ENCODE data around the gene TRIM4. TPM values are rescaled to one million over a fixed set of nuclear protein-coding genes. Genes with fewer than 3 reads are reported as not detected.
"Not testable (repeated sequence)": the region's sequence is repeated elsewhere in the genome, so short reads cannot be mapped to it uniquely, and the experiment has no call there.

Gene TRIM4
- total RNA-seq, 2 donors from 2014 or later: 14.7 to 22.9 TPM

DNA sequence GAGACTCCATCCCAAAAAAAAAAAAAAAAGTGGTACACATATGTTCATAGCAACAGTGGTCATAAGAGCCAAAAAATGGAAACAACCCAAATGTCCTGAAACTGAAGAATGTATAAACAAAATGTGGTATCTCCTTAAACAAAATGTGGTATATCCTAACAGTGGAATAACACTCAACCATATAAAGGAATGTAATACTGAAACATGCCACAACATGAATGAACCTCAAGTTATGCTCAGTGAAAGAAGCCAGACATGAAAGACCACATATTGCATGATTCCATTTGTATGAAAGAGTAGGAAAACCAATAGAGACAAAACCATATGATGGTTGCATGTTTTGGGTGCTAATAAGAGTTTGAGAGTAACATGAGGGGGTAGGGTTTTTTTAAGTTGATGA is 7.0 kb upstream of the TRIM4 start:
- DNase-seq (ENCODE audit: low spot score): no peak
- intact Hi-C loops (cut with DNase I): no loop called here

DNA sequence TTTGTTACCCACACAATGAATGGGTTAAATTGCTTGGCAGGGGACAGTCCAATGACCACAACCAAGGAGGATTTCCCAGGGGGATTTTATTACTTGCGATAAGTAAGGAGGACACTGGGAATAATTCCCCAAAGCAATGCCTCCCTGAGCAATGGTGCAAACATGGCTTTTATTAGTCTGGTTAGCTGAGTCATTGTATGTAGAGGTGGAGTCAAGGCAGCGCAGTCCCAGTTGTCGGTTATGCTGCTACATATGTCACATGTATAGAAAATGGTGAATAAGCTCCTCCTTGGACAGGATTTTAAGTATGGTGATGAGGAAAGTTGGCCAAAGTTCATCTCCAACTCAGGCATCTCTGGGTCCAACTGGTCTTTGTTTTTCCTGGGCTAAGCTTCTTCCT is 3.9 kb upstream of the TRIM4 start:
- no peak for DNase-seq (ENCODE audit: low spot score)
- intact Hi-C loops (cut with DNase I): no loop called here

DNA sequence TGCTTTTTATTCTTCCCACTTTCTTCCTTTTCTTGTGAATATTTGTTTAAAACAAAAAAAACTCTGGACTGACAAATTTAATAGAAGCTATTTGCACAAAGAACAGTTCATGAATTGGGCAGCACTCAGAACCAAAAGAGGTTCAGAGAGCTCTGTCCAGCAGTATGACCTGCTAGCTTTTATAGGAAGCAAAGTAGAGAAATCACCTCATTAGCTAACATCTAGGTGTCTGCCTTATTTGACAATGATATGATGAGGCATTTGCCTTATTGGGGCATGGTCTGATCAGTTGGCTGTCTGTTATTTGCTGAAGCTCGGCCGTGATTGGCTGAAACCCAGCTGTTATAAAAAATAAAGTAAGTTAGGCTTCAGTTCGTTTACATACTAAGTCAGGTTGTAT is 819 bp upstream of the TRIM4 start:
- no peak for DNase-seq (ENCODE audit: low spot score)
- intact Hi-C loops (cut with DNase I): no loop called here

DNA sequence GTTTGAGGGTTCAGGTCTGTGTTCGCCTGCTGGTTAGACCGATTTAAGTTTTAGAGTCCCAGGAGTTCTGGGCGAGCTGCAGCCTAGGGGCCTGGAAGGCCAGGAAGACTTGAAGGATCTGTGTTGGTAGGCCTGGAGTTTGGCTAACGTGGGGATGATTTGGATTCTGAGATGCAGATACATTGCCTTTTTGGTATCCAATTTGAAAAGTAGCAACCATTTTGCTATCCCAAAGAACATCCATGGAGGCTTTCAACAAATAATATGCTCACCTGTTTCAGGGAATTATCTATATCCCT is 433 bp upstream of the TRIM4 start:
- intact Hi-C loops (cut with DNase I): loop anchor here in 1 of 2 donors (10.0 kb wide), 1 partner anchor 65 kb away; no protein-coding TSS in a partner anchor
- no peak for DNase-seq (ENCODE audit: low spot score)

DNA sequence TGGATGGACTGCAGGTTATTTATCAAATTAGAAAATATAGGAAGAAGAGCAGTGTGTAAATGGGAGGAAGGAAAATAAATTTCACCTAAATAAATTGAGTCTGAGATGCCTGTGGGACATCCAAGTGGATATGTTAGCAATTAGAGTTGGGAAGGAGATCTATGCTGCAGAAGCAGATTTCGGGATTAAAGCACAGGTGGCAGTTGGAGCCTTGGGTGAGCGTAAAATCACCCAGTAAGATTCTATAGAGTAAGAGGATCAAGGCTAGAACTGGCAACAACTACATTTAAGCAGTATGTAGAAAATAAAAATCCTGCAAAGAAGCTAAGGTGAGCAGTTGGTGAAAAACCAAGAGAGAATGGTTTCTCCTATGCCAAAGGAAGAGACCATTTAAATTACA is 8.4 kb downstream of the TRIM4 start:
- DNase-seq (ENCODE audit: low spot score): no peak
- intact Hi-C loops (cut with DNase I): loop anchor here in 1 of 2 donors (10.0 kb wide), 1 partner anchor 74 kb away; no protein-coding TSS in a partner anchor

DNA sequence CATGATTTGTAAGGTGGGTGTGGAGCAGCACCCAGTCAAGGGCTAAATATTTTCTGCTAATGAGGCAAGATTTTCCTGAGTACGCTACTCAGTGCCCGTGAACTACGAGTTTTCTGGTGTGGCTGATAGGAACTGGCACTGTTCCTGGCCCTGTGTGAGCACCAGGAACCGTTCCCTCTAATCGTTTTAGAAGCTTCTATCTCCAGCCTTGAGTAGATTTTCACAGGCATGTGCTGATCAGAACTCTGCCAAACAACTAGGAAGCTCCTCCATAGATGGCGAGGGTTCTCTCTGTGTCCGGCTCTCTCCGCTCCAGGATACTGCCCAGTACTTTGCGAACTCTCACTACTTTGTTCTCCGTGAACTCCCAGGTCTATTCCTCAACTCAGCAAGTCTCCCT is 17.7 kb downstream of the TRIM4 start:
- intact Hi-C loops (cut with DNase I): no loop called here
- DNase-seq (ENCODE audit: low spot score): no peak

DNA sequence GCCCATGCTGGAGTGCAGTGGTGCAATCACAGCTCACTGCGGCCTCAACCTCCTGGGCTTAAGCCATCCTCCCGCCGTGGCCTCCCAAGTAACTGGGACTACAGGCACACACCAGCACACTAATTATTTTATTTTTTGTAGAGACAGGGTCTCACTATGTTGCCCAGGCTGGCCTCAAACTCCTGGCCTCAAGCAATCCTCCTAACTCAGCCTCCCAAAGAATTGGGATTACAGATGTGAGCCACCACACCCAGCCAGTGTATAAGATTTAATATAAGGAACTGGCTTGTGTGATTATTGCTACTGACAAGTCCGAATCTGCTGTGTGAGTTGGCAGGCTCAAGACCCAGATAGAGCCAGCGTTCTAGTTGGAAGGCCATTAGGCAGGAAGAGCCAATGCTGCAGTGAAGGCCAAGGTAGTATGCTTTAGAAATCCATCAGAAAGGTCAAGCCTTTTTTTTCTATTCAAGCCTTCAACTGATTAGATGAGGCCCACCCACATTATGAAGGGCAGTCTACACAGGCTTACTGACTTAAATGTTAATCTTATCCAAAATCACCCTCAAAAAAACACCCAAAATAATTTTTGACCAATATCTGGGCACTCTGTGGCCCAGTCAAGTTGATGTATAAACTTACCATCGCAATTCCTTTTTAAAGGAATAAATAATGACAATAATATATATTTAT is 19.4 kb downstream of the TRIM4 start:
- no peak for DNase-seq (ENCODE audit: low spot score)
- intact Hi-C loops (cut with DNase I): no loop called here

DNA sequence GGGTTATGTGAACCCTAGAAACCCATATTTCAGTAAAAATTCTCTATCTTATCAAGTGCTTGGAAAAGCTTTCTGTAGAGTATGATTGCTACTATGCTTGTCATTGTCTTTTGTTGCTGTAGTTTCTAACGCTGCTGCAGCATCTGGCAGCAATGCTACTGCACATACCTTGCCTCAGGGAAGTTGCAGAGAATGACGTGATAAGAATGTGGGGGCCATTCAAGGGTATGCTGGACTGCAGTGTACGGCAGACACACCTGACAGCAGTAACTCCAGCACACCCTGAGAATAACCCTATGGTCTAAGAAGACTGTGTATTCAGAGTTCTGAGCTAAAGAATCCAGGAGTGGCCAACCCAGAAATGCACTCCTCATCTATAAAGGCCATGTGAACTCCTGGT is 20.5 kb downstream of the TRIM4 start:
- DNase-seq (ENCODE audit: low spot score): no peak
- intact Hi-C loops (cut with DNase I): no loop called here

DNA sequence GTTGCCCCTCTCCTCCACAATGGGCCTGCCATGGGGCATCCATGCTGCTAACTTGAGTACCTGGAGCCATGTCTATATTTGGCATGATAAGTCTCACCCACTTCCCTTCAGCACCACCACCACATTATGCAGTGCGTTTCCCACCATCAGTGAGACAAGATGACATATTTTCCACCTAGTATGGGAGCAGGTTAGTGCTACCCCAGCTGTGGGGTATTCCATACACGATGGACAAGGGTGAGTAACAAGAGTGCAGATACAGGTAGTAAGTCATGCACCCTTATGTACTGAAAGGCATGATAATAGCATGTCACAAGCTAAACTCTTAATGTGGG is 21.3 kb downstream of the TRIM4 start:
- no peak for DNase-seq (ENCODE audit: low spot score)
- intact Hi-C loops (cut with DNase I): no loop called here

DNA sequence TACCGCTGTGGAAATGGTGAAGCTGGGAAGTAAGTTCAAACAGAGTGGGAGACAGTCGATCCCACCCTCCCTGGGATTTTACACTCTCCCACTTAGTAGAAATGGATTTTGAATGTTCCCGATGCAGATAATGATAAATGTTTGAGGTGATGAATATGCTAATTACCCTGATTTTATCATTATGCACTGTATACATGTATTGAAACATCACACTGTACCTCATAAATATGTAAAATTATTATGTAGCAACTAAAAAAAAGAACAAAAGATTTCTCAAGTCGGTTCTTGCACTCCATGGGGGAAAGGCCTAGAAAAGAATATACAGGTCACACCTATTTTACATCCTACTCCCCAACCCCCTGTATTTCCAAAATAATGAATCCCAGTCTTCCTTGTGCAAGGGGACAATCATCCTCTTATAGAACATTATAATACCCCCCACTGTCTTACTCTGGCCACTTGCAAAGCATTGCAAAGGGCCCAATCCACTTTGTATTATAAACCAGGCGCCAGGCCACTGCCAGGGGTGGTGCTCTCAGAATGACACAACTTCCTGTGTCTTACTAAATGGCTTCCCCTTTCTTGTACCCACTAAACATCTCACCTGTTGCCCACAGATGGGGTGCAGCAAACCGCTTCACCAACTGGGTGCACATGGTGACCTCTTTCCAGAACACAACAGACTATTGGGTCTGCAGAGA is 21.9 kb downstream of the TRIM4 start:
- DNase-seq (ENCODE audit: low spot score): no peak
- intact Hi-C loops (cut with DNase I): no loop called here

DNA sequence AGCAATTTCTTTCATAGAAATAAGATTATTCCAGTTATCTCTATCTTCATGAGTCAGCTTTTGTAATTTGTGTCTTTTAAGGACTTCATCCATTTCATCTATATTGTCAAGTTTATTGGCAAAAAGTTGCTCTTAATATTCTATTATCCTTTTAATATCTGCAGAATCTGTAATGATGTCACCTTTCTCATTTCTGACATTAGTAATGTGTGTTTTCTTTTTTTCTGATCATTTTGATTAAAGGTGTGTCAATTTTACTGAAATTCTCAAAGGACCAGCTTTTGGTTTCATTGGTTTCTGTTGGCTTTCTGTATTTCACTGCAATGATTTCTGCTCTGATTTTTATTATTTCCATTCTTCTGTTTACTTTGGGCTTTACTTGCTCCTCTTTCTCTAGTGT is 24.6 kb downstream of the TRIM4 start:
- no peak for DNase-seq (ENCODE audit: low spot score)
- intact Hi-C loops (cut with DNase I): no loop called here

DNA sequence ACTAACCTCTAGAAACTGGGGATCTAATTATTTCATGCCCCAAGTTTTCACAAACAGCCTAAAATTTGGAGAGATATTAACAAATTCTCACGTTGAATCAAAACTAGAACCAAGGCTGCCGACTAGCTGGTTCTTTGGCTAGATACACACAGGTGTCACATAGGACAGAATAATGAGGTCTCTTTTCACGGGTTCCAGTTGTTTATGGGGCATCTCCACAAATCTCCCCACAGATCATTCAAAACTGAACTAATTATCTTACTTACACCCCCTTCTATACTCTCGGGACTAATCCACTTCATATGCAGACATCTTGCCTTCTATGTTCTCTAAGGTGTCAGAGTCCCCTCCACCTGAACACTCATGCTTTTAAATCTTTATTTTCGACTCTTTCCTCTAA is 26.1 kb downstream of the TRIM4 start:
- intact Hi-C loops (cut with DNase I): no loop called here
- DNase-seq (ENCODE audit: low spot score): no peak

DNA sequence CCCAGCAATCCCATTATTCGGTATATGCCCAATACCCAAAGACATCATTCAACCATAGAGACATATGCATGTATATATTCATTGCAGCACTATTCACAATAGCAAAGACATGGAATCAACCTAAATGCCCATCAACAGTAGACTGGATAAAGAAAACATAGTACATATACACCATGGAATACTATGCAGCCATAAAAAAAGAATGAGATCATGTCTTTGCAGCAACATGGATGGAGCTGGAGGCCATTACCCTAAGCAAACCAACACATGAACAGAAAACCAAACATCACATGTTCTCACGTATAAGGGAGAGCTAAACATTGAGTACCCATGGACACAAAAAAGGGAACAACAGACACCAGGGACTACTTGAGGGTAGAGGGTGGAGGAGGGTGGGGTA is 29.0 kb downstream of the TRIM4 start:
- DNase-seq (ENCODE audit: low spot score); intact Hi-C loops (cut with DNase I): not testable (repeated sequence)

DNA sequence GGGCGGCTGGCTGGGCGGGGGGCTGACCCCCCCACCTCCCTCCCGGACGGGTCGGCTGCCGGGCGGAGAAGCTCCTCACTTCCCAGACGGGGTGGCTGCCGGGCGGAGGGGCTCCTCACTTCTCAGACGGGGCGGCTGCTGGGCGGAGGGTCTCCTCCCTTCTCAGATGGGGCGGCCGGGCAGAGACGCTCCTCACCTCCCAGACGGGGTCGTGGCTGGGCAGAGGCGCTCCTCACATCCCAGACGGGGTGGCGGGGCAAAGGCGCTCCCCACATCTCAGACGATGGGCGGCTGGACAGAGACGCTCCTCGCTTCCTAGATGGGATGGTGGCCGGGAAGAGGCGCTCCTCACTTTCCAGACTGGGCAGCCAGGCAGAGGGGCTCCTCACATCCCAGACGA is 31.0 kb downstream of the TRIM4 start:
- intact Hi-C loops (cut with DNase I); DNase-seq (ENCODE audit: low spot score): not testable (repeated sequence)

DNA sequence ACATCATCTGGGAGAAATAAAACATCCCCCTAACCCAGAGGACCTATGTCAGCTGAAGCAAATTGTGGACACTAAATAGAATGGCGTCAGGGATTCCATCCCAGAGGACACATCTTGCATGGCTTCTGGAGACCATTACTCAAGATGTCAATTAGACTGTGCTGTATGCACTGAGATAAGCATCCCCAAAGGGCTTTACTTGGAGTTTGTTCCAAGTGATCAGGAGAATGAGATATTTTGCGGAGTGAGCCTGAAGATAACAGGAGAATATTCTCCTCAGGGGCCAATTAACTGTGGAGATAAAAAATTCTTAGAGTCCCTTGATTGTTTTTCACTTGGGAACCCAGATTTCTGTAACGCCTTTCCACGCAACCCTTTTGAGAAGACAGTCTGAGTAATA is 38.0 kb downstream of the TRIM4 start:
- intact Hi-C loops (cut with DNase I): no loop called here

DNA sequence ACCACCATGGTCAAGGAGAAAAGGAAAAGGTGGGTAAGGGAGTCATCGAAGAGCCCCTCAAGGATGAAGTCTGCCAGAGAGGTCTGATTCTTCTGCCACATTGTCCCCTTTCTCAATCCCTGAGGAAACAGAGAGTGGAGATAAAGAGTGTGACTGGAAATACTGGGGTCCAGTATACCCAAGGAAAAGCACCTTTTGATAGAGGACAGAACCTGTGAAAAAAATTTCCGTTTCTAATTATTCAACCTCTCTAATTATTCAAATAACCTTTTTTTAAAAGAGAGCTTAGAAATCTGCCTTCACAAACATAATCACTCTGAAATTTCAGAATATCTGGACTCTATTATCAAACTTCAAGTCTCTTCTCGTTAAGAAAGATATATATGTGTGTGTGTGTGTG is 42.4 kb downstream of the TRIM4 start, which contains the start of gene OR2AE1:
OR2AE1 (minus strand) TSS at position 101 of the 400 bp plus-strand sequence; CDS start at position 101, 0 bp downstream.
- intact Hi-C loops (cut with DNase I): no loop called here
- DNase-seq (ENCODE audit: low spot score): no peak

More for the DNA sequence above, 38.0 kb downstream of the TRIM4 start:
- no peak for DNase-seq (ENCODE audit: low spot score)

DNA sequence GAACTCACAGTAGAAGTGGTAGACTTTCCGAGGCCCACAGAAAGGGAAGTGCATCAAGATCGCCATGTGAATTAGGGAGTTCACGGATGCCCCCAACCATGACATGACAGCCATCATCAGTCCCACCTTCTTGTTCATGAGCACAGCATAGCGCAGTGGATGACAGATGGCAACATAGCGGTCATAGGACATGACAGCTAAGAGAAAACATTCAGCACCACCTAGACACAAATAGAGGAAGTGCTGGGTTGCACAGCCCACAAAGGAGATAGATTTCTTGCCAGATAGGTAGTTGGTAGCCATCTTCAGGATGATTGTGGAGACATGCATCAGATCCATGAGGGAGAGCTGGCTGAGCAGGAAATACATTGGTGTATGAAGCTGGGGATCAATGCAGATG is 42.8 kb downstream of the TRIM4 start:
- no peak for DNase-seq (ENCODE audit: low spot score)
- intact Hi-C loops (cut with DNase I): no loop called here

DNA sequence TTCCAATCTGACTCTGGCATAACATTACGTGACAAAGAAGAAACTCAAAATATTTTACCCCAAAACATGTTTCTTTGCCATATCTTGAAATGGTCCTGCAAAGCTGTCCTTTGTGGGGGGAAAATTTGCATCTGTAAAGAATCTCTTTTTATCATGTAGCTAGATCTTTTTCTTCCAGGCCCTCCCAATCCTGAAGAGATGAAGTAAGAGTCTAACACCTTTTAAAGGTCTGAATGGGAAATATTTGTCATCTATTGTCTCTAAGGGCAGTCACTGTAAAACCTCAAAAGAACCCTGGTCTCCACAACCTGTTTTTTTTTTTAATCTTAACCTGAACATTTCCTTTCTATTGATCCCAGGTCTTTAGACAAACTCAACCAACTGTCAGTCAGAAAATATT is 51.1 kb downstream of the TRIM4 start:
- DNase-seq (ENCODE audit: low spot score): no peak
- intact Hi-C loops (cut with DNase I): loop anchor here in 1 of 2 donors (5.0 kb wide), 1 partner anchor 201 kb away; no protein-coding TSS in a partner anchor

DNA sequence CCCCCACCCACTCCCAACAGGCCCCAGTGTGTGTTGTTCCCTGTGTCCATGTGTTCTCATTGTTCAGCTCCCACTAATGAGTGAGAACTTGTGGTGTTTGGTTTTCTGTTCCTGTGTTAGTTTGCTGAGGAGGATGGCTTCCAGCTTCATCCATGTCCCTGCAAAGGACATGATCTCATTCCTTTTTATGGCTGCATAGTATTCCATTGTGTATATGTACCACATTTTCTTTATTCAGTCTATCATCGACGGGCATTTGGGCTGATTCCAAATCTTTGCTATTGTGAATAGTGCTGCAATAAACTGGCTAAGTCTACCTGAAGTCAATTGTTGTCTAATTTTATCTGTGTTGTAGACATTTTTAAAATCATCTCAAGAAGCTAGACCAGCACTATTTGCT is 51.9 kb downstream of the TRIM4 start:
- intact Hi-C loops (cut with DNase I): loop anchor here in 1 of 2 donors (5.0 kb wide), 1 partner anchor 200 kb away; no protein-coding TSS in a partner anchor
- DNase-seq (ENCODE audit: low spot score): not testable (repeated sequence)

DNA sequence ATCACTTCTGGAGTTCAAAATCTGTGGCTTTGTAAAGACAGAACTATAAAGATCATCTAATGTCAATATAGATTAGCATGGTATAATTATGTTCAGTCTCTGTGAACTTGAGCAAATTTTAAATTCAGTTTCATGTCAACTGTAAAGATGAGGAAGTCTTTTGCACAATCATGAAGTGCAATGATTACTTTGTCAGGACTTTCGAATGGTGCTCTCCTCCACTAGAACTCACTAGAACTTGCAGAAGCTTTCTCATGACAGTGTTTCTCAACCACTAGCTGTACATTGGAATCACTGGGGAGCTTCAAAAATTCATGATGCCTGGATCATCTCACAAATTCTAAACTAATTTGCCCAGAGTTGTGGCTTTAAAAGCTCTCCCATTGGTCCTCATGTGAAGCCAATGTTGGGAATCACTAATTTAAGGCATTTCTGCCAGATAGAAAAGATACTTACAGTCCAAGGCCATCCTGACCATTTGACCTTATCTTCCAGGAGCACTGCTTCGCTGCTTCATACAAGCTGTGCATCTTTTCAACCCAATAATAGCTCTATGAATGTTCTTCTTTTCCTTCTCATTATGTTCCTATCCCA is 55.4 kb downstream of the TRIM4 start:
- no peak for DNase-seq (ENCODE audit: low spot score)
- intact Hi-C loops (cut with DNase I): no loop called here

All from posterior vena cava (tissue), 2 donors.